Testis (tissue), 2 donors: ENCODE results near the gene MEI4.

ENCODE experiments used
- POLR2A ChIP-seq: fragments of 450-650 bp; IDR thresholded peaks from one replicate; pipeline ENCODE4 v1.6.1; 2017; ENCODE audit warnings: antibody characterized with exemption, mild to moderate bottlenecking, moderate library complexity
- TF ChIP-seq, protein P1 (sequence below), 3 experiments: fragments of 450-650 bp in 2 of 3; fragments of 200-600 bp in 1 of 3; sonication (generic) in 1 of 3; IDR thresholded peaks; one replicate each; pipeline ENCODE4 v1.5.1; 2016 to 2019; ENCODE audit warnings: antibody characterized with exemption in 3 of 3, mild to moderate bottlenecking in 2 of 3, moderate library complexity in 1 of 3

DNA sequence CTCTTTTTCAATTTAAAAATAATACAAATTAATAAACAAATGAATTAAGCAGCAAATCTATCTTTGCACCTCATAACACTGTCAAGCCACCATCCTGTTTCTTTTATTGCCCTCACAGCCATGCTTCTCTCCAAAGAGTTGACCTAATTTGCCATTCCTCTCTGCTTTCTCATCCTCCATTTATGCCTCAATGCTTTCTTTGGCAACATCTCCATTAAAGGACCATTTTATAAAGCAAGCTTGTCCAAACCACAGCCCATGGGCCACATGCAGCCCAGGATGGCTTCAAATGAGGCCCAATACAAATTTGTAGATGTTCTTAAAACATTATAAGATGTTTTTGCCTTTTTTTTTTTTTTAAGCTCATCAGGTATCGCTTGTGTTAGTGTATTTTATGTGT, 26.4 kb upstream of the MEI4 start:
- TF ChIP-seq, protein P1, sequence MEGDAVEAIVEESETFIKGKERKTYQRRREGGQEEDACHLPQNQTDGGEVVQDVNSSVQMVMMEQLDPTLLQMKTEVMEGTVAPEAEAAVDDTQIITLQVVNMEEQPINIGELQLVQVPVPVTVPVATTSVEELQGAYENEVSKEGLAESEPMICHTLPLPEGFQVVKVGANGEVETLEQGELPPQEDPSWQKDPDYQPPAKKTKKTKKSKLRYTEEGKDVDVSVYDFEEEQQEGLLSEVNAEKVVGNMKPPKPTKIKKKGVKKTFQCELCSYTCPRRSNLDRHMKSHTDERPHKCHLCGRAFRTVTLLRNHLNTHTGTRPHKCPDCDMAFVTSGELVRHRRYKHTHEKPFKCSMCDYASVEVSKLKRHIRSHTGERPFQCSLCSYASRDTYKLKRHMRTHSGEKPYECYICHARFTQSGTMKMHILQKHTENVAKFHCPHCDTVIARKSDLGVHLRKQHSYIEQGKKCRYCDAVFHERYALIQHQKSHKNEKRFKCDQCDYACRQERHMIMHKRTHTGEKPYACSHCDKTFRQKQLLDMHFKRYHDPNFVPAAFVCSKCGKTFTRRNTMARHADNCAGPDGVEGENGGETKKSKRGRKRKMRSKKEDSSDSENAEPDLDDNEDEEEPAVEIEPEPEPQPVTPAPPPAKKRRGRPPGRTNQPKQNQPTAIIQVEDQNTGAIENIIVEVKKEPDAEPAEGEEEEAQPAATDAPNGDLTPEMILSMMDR (IDR thresholded peaks at IDR 0.05): no peak
- TF ChIP-seq POLR2A: no peak
